ENCODE measurements around the gene SFTA2. TPM values are rescaled to one million over a fixed set of nuclear protein-coding genes. Genes with fewer than 3 reads are reported as not detected.

SFTA2 gene
- total RNA-seq, 1 donor from 2014 or later = not detected

DNA sequence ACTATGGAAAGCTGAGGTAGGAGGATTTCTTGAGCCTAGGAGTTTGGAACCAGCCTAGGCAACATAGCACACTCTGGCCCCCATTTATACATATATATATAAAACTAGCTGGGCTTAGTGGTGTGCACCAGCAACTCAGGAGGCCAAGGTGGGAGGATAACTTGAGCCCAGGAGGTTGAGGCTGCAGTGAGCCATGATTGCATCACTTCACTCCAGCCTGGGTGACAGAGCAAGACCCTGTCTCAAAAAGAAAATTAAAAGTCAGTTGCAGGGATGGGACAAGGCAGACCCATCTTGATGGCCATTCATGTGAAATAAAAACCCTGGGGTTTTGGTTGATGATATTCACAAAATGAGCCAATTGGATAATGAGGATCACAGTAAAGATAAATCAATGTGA is 30.5 kb downstream of the SFTA2 start:
- DNase-seq (ENCODE audit: low read depth) (no peak), FAIRE-seq (no peak)
- Histone ChIP-seq H3K36me3 (ENCODE audit: control insufficient read depth, insufficient read depth, low read length) (peaks cover 20% of the 10 kb centered on the region), H3K4me3 (ENCODE audit: low read depth, low read length) (no peak overlapping the region), H3K27me3 (ENCODE audit: control insufficient read depth, insufficient read depth, low read length) (no peaks in the 10 kb centered on the region)
- TF ChIP-seq, protein P1, sequence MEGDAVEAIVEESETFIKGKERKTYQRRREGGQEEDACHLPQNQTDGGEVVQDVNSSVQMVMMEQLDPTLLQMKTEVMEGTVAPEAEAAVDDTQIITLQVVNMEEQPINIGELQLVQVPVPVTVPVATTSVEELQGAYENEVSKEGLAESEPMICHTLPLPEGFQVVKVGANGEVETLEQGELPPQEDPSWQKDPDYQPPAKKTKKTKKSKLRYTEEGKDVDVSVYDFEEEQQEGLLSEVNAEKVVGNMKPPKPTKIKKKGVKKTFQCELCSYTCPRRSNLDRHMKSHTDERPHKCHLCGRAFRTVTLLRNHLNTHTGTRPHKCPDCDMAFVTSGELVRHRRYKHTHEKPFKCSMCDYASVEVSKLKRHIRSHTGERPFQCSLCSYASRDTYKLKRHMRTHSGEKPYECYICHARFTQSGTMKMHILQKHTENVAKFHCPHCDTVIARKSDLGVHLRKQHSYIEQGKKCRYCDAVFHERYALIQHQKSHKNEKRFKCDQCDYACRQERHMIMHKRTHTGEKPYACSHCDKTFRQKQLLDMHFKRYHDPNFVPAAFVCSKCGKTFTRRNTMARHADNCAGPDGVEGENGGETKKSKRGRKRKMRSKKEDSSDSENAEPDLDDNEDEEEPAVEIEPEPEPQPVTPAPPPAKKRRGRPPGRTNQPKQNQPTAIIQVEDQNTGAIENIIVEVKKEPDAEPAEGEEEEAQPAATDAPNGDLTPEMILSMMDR (IDR thresholded peaks at IDR 0.05; ENCODE audit: insufficient read depth, low read length, severe bottlenecking) = no peak

DNA sequence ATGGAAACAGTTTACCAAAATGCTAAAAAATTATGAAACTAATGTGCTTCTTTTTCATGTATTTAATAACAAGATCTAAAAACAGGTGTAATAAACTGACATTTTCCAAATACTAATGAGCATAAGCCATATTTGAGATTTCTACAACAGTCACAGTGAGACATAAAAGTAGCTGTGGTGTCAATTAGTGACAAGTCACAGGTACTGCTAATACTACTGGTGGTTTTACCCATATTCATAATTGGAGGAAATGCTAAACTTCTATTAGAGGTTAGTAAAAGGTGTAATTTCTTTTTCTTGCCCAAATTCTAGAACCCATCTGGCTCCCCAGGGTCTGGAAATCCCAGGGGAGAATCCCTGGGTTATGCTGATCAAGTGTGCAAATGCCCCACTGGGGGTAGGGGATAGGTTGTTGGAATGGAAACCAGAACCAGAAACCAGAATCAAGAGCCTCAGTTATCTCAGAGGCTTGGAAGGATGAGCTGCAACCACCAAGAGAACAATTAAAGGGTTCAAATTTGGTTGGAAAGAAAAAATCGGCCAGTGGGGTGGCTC is 31.0 kb downstream of the SFTA2 start:
- no peak overlapping the region for H3K4me3 ChIP-seq (ENCODE audit: low read depth, low read length)
- peaks cover 21% of the 10 kb centered on the region for H3K36me3 ChIP-seq (ENCODE audit: control insufficient read depth, insufficient read depth, low read length)
- H3K27me3 ChIP-seq (ENCODE audit: control insufficient read depth, insufficient read depth, low read length) = no peaks in the 10 kb centered on the region
- DNase-seq (ENCODE audit: low read depth) (no peak), FAIRE-seq (no peak)
- TF ChIP-seq, protein P1 (IDR thresholded peaks at IDR 0.05; ENCODE audit: insufficient read depth, low read length, severe bottlenecking) = no peak

DNA sequence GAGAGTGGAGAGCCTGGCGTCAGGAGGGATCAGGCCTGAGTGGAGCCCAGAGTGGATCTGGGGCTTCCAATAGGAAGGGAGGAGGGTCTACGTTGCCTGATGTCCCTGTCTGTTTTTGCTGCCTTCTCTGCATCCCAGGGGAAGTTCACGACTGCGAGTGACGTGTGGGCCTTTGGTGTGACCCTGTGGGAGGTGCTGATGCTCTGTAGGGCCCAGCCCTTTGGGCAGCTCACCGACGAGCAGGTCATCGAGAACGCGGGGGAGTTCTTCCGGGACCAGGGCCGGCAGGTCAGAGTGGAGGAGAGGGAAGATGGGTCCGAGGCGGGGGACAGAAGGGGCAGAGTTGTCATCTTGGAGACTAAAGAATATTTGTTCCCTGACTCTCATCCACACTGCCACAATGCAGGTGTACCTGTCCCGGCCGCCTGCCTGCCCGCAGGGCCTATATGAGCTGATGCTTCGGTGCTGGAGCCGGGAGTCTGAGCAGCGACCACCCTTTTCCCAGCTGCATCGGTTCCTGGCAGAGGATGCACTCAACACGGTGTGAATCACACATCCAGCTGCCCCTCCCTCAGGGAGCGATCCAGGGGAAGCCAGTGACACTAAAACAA is 33.1 kb downstream of the SFTA2 start:
- FAIRE-seq (no peak), DNase-seq (ENCODE audit: low read depth) (no peak)
- H3K4me3 ChIP-seq (ENCODE audit: low read depth, low read length) = no peak overlapping the region
- TF ChIP-seq, protein P1 (IDR thresholded peaks at IDR 0.05; ENCODE audit: insufficient read depth, low read length, severe bottlenecking) = no peak
- H3K27me3 ChIP-seq (ENCODE audit: control insufficient read depth, insufficient read depth, low read length) = no peaks in the 10 kb centered on the region
- peaks cover 36% of the 10 kb centered on the region for H3K36me3 ChIP-seq (ENCODE audit: control insufficient read depth, insufficient read depth, low read length)

DNA sequence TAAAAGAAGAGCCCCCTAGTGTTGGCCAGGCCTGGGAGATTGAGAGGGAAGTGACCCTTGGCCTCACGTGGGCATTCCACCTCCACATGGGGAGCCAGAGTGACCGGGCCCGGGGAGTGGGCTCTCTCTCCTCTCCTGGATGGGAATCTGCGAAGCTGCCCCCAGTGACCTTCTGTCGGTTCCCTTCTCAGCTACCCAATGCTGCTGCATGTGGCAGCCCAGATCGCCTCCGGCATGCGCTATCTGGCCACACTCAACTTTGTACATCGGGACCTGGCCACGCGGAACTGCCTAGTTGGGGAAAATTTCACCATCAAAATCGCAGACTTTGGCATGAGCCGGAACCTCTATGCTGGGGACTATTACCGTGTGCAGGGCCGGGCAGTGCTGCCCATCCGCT is 34.1 kb downstream of the SFTA2 start:
- H3K27me3 ChIP-seq (ENCODE audit: control insufficient read depth, insufficient read depth, low read length) = no peaks in the 10 kb centered on the region
- no peak overlapping the region for H3K4me3 ChIP-seq (ENCODE audit: low read depth, low read length)
- DNase-seq (ENCODE audit: low read depth) (no peak), FAIRE-seq (no peak)
- peaks cover 44% of the 10 kb centered on the region for H3K36me3 ChIP-seq (ENCODE audit: control insufficient read depth, insufficient read depth, low read length)
- TF ChIP-seq, protein P1 (IDR thresholded peaks at IDR 0.05; ENCODE audit: insufficient read depth, low read length, severe bottlenecking) = no peak

DNA sequence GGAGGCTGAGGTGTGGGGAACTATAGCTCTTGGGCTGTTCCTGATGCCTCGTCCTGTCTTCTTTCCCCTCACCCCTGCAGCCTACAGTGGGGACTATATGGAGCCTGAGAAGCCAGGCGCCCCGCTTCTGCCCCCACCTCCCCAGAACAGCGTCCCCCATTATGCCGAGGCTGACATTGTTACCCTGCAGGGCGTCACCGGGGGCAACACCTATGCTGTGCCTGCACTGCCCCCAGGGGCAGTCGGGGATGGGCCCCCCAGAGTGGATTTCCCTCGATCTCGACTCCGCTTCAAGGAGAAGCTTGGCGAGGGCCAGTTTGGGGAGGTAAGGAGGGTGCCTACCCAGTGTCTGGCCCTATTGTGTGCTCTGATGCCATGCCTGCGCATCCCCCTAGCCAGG is 35.4 kb downstream of the SFTA2 start:
- Histone ChIP-seq H3K36me3 (ENCODE audit: control insufficient read depth, insufficient read depth, low read length) (peaks cover 56% of the 10 kb centered on the region), H3K27me3 (ENCODE audit: control insufficient read depth, insufficient read depth, low read length) (no peaks in the 10 kb centered on the region)
- no peak for FAIRE-seq

More for the DNA sequence above, 35.4 kb downstream of the SFTA2 start:
- TF ChIP-seq, protein P1 (IDR thresholded peaks at IDR 0.05; ENCODE audit: insufficient read depth, low read length, severe bottlenecking) = no peak
- no peak overlapping the region for H3K4me3 ChIP-seq (ENCODE audit: low read depth, low read length)
- DNase-seq (ENCODE audit: low read depth) = no peak

All from bronchial epithelial cell (primary cell).